ENCODE data around the gene AGBL4.

The AGBL4 gene

DNA sequence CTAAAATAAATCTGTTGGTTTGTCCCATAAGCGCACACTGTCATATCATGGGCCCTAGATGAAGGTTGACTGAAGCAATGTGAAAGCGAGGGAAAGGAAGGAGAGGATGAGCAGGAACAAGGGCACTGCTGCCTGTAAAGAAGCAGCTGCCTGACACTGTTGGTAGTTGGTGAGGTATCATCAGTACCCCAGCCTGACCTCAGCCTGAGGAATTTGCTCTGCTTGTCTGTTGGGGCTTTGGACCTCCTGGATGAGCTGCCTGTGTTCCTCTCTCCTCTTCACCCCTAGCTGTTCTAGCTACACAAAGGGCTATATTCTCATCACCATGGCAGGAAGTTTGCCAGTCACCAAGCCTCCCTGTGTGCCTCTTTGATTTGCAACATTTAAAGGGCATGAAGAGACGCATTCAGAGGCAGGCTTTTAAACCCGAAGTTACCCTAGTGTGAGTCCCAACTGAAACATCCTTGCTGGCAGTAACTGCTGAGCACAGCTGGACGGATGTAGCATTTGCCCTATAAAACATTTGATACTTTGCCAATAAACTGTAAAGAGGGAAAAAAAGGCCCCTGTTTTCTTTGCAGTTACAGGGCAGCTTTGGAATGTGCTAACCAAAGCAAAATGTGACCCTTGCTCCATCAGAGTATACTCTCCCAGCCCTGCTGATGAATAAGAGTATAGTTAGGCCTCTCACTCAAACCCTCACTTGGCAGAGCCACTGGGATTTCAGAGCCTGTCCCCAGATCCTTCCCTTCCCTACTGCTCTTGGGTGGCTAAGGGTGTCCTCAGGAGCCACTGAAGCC, 1529.6 kb downstream of the AGBL4 start:
- H3K4me3 ChIP-seq (ENCODE audit: low read depth, low read length): no peak overlapping the region
- in situ Hi-C loops (cut with HindIII; ENCODE audit: low sequenced_read_pairs): no loop called here
- DNase-seq (ENCODE audit: low read depth, low spot score): peak; percentile 94
- TF ChIP-seq, protein P1, sequence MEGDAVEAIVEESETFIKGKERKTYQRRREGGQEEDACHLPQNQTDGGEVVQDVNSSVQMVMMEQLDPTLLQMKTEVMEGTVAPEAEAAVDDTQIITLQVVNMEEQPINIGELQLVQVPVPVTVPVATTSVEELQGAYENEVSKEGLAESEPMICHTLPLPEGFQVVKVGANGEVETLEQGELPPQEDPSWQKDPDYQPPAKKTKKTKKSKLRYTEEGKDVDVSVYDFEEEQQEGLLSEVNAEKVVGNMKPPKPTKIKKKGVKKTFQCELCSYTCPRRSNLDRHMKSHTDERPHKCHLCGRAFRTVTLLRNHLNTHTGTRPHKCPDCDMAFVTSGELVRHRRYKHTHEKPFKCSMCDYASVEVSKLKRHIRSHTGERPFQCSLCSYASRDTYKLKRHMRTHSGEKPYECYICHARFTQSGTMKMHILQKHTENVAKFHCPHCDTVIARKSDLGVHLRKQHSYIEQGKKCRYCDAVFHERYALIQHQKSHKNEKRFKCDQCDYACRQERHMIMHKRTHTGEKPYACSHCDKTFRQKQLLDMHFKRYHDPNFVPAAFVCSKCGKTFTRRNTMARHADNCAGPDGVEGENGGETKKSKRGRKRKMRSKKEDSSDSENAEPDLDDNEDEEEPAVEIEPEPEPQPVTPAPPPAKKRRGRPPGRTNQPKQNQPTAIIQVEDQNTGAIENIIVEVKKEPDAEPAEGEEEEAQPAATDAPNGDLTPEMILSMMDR (IDR thresholded peaks at IDR 0.05; ENCODE audit: low read depth, low read length): no peak

DNA sequence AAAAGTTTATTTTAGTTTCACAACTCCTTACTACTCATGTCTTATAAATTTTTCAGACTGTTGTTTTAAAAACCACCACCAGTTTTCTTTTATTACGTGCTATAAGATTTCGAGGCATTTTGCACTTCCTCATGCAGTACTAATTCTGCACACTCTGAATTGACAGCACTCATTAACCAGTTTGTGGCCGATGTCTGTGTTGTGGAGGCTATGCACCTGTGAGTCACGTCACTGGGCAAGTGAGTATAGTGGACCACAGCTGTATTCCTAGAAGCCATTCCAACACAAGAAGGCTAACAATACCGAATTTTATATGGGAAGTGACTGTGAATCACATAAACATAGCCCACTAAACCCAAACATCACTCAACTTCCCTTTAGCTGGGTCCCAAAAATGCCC, 1530.7 kb downstream of the AGBL4 start:
- DNase-seq (ENCODE audit: low read depth, low spot score): no peak
- H3K4me3 ChIP-seq (ENCODE audit: low read depth, low read length): no peak overlapping the region
- in situ Hi-C loops (cut with HindIII; ENCODE audit: low sequenced_read_pairs): no loop called here
- TF ChIP-seq, protein P1 (IDR thresholded peaks at IDR 0.05; ENCODE audit: low read depth, low read length): no peak

- TF ChIP-seq, protein P1 (IDR thresholded peaks at IDR 0.05; ENCODE audit: low read depth, low read length): no peak
- in situ Hi-C loops (cut with HindIII; ENCODE audit: low sequenced_read_pairs): no loop called here
- H3K4me3 ChIP-seq (ENCODE audit: low read depth, low read length): no peak overlapping the region
- DNase-seq (ENCODE audit: low read depth, low spot score): no peak
Observed at GRCh38 chr1:48492392-48492791, 1531.4 kb downstream of the AGBL4 start.

- no peak for DNase-seq (ENCODE audit: low read depth, low spot score)
- no peak overlapping the region for H3K4me3 ChIP-seq (ENCODE audit: low read depth, low read length)
- in situ Hi-C loops (cut with HindIII; ENCODE audit: low sequenced_read_pairs): no loop called here
- TF ChIP-seq, protein P1 (IDR thresholded peaks at IDR 0.05; ENCODE audit: low read depth, low read length): no peak
Observed at GRCh38 chr1:48488721-48489120, 1535.0 kb downstream of the AGBL4 start.
